K562 (cell line): ENCODE results near the gene NFE2. TPM values are rescaled to one million over a fixed set of nuclear protein-coding genes. Genes with fewer than 3 reads are reported as not detected.

Experiments
- CBX8 ChIP-seq: fragments of 200-600 bp; sonication (generic); IDR thresholded peaks from 2 replicates; pipeline ENCODE4 v1.6.1; 2012; ENCODE audit warnings: borderline replicate concordance, mixed run types, low read depth, mild to moderate bottlenecking, moderate library complexity, mixed read lengths, low read length, control low read depth, inconsistent platforms; ENCODE audit not compliant: poor library complexity, severe bottlenecking; ENCODE audit errors: extremely low read depth
- CEBPB ChIP-seq: fragments of 450-650 bp; IDR thresholded peaks from 2 replicates; pipeline ENCODE4 v1.6.1; 2016; ENCODE audit warnings: missing genetic modification characterization, missing compliant biosample characterization
- E2F6 ChIP-seq, 2 experiments: IDR thresholded peaks; 2 replicates each; pipeline ENCODE4 v1.6.1; 2011; ENCODE audit warnings: borderline replicate concordance in 1 of 2, control low read depth in 1 of 2, low read depth in 1 of 2, low read length in 1 of 2, mild to moderate bottlenecking in 1 of 2, mixed read lengths in 1 of 2, moderate library complexity in 1 of 2; ENCODE audit not compliant: insufficient read depth in 1 of 2, insufficient read length in 1 of 2, poor library complexity in 1 of 2, severe bottlenecking in 1 of 2; ENCODE audit errors: extremely low read depth in 1 of 2
- FOXO4 ChIP-seq: fragments of 450-650 bp; formaldehyde crosslinking; IDR thresholded peaks from 2 replicates; pipeline ENCODE4 v1.4.0; 2020; ENCODE audit warnings: mild to moderate bottlenecking, moderate library complexity
- HDAC6 ChIP-seq: IDR thresholded peaks from 2 replicates; pipeline ENCODE4 v1.6.1; 2012; ENCODE audit warnings: low read depth, mild to moderate bottlenecking, control low read depth, inconsistent platforms, low read length, moderate library complexity
- HNRNPL ChIP-seq: fragments of 200-400 bp; formaldehyde crosslinking; IDR thresholded peaks from 2 replicates; pipeline ENCODE4 v1.6.1; 2017; ENCODE audit warnings: low read depth, mild to moderate bottlenecking, low read length
- HOMEZ ChIP-seq: fragments of 250-450 bp; sonication (Bioruptor Pico); IDR thresholded peaks from 2 replicates; pipeline ENCODE4 v1.4.0; 2020; ENCODE audit warnings: mild to moderate bottlenecking, moderate library complexity
- ILK ChIP-seq: fragments of 450-650 bp; IDR thresholded peaks from 2 replicates; pipeline ENCODE4 v1.6.1; 2016; ENCODE audit warnings: missing genetic modification characterization, low read depth, mild to moderate bottlenecking, missing compliant biosample characterization, moderate library complexity, borderline replicate concordance
- KDM2B ChIP-seq: fragments of 250-450 bp; sonication (Bioruptor Pico); IDR thresholded peaks from 2 replicates; pipeline ENCODE4 v1.8.0; 2021; ENCODE audit warnings: mild to moderate bottlenecking, moderate library complexity
- MNT ChIP-seq, 2 experiments: fragments of 450-650 bp; conservative IDR thresholded peaks; 2 replicates each; pipeline ENCODE4 v1.6.1; 2017; ENCODE audit warnings: mild to moderate bottlenecking in 2 of 2, moderate library complexity in 2 of 2
- RUNX1 ChIP-seq: sonication (generic); IDR thresholded peaks from 2 replicates; pipeline ENCODE4 v1.6.1; 2016; ENCODE audit warnings: antibody characterized with exemption, low read depth
- SIX5 ChIP-seq, 2 experiments: IDR thresholded peaks; 2 replicates each; pipeline ENCODE4 v1.6.1; 2011; ENCODE audit warnings: low read length in 2 of 2, borderline replicate concordance in 1 of 2, low read depth in 1 of 2, mild to moderate bottlenecking in 1 of 2, moderate library complexity in 1 of 2; ENCODE audit not compliant: insufficient read depth in 1 of 2
- TFAP4 ChIP-seq: sonication (generic); formaldehyde crosslinking; IDR thresholded peaks from 2 replicates; pipeline ENCODE4 v1.8.0; 2022; ENCODE audit warnings: missing genetic modification reagents, mild to moderate bottlenecking, moderate library complexity, borderline replicate concordance
- ZNF133 ChIP-seq: fragments of 250-450 bp; sonication (Bioruptor Pico); IDR thresholded peaks from 2 replicates; pipeline ENCODE4 v1.4.0; 2020; ENCODE audit warnings: mild to moderate bottlenecking
- ZNF586 ChIP-seq: fragments of 450-650 bp; formaldehyde crosslinking; conservative IDR thresholded peaks from 2 replicates; pipeline ENCODE4 v1.4.0; 2020; ENCODE audit warnings: mild to moderate bottlenecking, moderate library complexity
- ZNF639 ChIP-seq, 2 experiments: fragments of 200-800 bp in 1 of 2; sonication (Bioruptor generic) in 1 of 2; sonication (generic) in 1 of 2; formaldehyde crosslinking in 1 of 2; IDR thresholded peaks in 1 of 2; conservative IDR thresholded peaks in 1 of 2; 2 replicates each; pipeline versions ENCODE4 v1.5.0 to v1.6.1; 2016 to 2020; ENCODE audit warnings: missing compliant biosample characterization in 1 of 2, missing genetic modification characterization in 1 of 2, missing genetic modification reagents in 1 of 2
- polyA plus RNA-seq, 8 experiments: library from polyadenylated mRNA; depleted of rRNA in 4 of 8; stranded (reverse) in 5 of 8; unstranded in 3 of 8; fragments of >200 nt; fragmentation: Nextera tagmentation in 2 of 8; fragmentation: Illumina TruSeq in 1 of 8; extraction: Ambion mirVana in 2 of 8; extraction: Trizol in 1 of 8; gene quantifications; 2 replicates each; pipeline versions ENCODE4 v1.2.1 to v1.2.3, GENCODE V29; 2011 to 2014; ENCODE audit warnings: inconsistent platforms in 1 of 8, missing spikeins in 1 of 8
- total RNA-seq, 7 experiments: library from RNA; depleted of rRNA in 6 of 7; stranded (reverse); fragments of >200 nt in 6 of 7; fragmentation: Illumina TruSeq in 2 of 7; extraction: Trizol in 2 of 7; gene quantifications; 2 replicates each; pipeline versions ENCODE4 v1.2.1 to v1.2.3, GENCODE V29; 2011 to 2021; ENCODE audit warnings: low replicate concordance in 1 of 7

Gene NFE2
- total and polyA plus RNA-seq, 9 of the 15 experiments (the other 6 are each of a cell fraction or from before 2014, with no cell fraction given): 12.3 to 282 (median 208) TPM

- TF ChIP-seq HOMEZ (CRISPR knock-in tag) (no peak), E2F6 (IDR thresholded peaks at IDR 0.05; ENCODE audit: borderline replicate concordance in 1 of 2, extremely low read depth in 1 of 2, insufficient read depth in 1 of 2, insufficient read length in 1 of 2, low read depth in 1 of 2, low read length in 1 of 2, poor library complexity in 1 of 2, severe bottlenecking in 1 of 2) (peak; percentile 49 to 57), CEBPB (tag) (no peak), CBX8 (no peak), FOXO4 (CRISPR knock-in tag) (0 out of 2 replicates have a peak, but pooled peaks have one; percentile 10), ZNF586 (no peak), ZNF133 (CRISPR knock-in tag) (no peak), TFAP4 (CRISPR knock-in tag) (peak; percentile 15; the same call in 1 of the 2 replicates), HDAC6 (no peak), ZNF639 (CRISPR knock-in tag; conservative IDR thresholded peaks at IDR 0.05 in 1 of 2, IDR thresholded peaks at IDR 0.05 in 1 of 2) (no peak; a peak in 1 of 4 replicates), KDM2B (0 out of 2 replicates have a peak, but pooled peaks have one; percentile 61), ILK (tag) (no peak), HNRNPL (peak; percentile 75), SIX5 (IDR thresholded peaks at IDR 0.05; ENCODE audit: borderline replicate concordance in 1 of 2, insufficient read depth in 1 of 2, low read depth in 1 of 2, low read length in 2 of 2) (no peak), RUNX1 (no peak), MNT (conservative IDR thresholded peaks at IDR 0.05) (peak; percentile 89 to 94)
Observed at GRCh38 chr12:54280468-54281260, 20.2 kb downstream of the NFE2 start, which contains the start of gene HNRNPA1 (continued).
